Activated CD8-positive, alpha-beta memory T cell treated with anti-CD3 and anti-CD28 coated beads, Interleukin-2, amount 50 U/mL, for 1 hour (primary cell): ENCODE results near the gene HNRNPUL2.
A peak's percentile ranks its signal among the peaks of the same experiment; 100 is the strongest.

Experiments
- DNase-seq: peaks from one replicate; pipeline ENCODE4 v3.0.0-alpha.2; 2020; ENCODE audit errors: extremely low read depth

Gene HNRNPUL2

DNA sequence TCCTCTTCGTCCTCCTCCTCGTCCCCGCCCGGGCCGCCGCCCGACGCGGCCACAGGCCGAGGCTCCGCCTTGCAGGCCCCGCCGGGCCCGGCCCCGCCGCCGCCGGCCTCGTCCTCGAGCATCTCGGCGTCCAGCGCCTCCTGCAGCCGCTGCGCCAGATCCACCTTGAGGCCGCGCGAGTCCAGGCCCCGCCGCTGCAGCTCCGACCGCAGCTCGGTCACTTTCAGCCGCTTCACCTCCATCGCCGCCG is 417 bp downstream of the HNRNPUL2 start:
- no peak for DNase-seq

DNA sequence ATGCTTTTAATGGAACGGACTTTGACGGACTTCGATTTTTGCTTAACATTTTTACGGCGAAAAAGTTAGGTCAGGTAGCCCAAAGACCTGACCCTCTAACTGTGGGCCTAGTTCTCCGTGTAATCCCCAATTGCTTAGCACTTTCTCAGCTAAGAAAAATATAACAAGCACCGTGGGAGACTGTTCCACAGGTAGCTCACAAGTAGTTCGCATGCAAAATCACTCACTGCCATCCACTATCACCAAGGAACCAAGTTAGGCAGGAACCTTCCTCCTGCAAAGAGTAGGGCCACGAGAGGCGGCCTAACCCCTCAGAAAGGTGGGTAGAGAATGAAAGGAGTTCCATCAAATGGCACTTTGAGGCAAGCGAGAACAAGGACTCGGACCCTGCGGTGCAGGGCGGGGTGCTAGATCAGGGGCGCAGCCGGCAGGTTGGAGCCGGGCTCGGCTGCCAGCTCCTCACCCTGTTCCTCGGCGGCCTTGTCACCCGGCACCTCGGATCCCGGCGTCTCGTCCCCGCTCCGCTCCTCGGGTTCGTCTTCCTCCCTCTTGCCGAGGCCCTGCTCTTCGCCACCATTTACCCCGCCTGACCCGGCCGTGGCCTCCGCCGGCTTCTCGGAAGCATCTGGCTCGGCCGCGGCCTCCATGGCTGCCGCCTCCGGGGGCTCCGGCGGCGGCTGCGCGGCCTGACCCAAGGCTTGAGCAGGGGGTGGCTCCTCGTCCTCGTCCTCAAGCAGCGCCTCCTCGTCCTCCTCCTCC is 922 bp downstream of the HNRNPUL2 start:
- DNase-seq = no peak

DNA sequence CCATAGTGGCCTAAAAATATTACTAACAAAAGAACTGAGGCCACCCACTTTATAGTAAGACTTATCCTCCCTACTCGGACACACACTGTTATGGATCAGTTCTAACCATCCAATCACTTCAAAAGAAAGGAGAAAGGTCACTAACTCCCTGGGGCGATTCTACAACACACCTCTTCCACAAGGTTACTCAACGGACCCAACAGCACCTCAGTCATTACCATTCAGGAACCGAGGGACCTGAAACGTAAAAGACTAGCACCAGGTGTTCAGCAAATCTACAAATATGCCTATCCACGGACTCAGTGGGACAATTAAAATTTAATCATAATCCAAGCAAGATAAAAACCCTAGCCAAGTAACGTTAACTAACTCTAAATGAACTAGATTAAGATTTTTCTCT is 1.6 kb downstream of the HNRNPUL2 start:
- DNase-seq = no peak

DNA sequence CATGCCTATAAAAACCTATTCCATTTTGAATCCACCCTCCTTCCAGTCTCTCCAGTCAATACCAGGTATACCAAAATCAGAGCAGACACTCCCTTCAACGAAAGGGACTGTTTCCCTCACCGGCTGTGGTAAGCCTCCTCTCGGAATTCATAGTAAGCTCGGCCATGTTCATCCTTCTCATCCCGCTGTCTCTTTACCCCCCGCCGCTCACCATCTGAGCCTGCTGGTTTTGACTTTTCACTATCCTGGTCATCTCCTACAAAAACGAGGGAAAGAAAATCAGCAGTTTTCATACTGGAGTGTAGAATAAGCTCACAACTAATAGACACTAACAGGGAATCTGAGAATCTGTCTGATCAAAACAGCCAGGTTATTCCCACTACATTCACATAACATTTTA is 3.1 kb downstream of the HNRNPUL2 start:
- DNase-seq = no peak

DNA sequence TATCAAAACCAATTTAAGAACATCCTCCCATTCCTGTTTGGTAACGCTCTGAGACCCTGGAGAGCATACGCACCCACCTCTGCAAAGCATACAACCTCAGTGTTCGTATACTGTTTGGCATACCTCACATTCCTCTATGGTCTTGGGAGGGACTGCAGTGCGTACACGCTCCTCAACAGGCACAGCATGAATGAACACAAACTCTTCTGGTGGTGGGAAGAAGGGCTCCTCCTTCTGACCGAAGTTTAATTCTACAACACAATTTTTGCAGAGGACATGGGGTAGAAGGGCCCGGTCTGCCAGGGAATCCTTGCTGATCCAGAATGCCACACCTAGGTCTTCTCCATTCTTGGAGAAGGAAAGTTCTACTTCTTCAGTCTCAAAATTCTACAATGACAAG is 5.3 kb downstream of the HNRNPUL2 start:
- no peak for DNase-seq

DNA sequence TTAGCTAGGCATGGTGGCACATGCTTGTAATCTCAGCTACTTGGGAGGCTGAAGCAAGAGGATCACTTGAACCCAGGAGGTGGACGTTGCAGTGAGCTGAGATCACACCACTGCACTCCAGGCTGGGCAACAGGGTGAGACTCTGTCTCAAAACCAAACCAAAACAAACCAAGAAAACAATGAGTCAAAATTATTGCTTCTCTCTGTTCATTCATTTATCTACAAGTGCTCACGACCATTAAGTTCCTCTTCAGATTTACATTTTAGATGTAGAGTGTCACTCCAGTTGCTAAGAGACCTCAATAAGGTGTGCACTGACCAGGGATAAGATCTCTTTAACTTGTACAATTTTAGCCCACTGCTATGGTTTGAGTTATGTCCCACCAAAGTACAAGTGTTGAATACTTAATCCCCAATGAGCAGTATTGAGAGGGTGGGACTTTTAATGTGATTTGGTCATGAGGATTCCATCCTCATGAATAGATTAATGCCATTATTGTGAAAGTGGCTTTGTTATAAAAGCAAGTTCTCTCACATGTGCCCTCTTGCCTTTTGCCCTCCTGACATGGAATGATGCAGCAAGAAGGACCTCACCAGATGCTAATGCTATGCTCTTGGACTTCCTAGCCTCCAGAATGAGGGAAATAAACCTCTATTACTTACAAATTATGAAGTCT is 7.8 kb downstream of the HNRNPUL2 start:
- no peak for DNase-seq

DNA sequence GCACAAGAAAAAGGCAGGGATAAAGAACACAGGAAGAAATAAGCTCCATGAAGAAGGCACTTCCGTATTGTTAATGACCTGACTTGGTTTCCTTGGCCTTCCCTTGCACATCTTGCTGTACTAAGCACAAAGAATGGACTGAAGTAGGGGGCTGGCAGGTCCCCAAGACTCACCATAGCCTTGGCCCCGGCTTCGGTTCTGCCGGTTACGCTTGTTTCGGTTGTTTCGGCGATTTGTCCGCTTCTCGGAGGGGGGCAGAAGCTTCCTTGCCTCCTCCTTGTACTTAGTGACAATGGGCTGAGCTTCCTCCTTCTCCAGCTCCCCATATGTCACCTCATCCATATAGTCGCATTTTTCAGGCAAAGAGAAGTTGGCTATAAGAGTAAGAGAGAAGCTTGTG is 10.4 kb downstream of the HNRNPUL2 start:
- DNase-seq = no peak

DNA sequence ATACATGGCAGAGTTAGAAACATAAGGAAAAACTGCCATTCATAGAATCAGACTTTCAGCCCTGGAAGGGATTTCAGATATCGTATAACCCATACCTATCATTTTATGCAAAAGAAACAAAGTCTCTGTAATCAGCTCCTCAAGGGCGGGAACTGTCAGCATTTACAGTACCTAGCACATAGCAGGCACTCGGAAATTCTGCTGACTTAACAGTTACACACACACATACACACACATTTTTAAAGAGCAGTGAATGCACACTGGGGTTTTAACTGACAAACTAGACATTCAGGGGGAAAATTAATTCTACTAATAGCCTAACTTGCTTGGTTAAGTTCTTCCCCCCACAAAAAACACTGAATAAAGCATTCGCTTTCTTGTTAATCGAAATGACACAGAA is 11.1 kb downstream of the HNRNPUL2 start:
- DNase-seq = no peak

DNA sequence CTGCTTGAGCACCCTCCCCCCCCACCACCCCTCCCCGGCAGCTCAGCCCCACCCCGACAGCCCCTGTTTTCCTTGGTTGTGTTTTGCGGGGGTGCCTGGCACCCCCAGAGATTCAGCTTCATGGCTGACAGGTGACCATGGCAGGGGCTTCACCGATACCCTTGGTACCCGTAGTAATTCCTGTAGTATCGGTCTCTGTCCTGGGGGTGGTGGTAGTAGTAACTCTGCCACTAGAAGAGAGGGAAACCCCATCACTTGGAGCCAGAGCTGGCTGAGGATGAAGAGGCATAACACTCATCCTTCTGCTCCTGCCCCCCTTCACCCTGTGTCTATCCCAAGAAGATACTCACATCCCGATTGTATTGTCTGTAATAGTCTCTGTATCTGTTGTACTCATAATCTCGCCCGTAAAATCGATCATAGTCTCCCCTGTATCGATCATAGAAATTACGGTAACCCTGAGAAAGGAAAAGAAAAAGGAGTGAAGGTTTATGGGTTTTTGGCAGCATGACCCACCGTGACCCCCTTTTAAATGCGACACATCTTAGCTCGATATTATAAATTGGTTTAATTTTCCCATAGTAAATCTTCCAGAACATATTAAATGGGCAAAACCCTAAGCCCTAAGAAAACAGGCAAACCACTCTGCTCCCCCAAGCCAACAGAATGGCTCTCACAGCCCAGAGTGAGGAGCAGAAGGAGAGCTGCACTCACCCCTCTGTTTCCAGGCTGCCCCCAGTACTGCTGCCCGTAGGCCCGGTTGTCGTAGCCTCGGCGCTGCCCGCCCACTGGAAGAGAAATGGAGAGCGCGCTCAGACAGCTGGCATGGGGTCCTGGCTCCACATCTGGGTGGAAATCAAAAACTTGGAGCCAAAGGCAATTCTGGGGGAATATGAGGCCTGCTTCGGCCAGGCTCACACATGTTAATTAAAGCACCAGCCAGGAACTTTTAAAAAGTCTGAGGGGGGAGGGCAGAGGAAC is 11.8 kb downstream of the HNRNPUL2 start:
- DNase-seq = no peak

DNA sequence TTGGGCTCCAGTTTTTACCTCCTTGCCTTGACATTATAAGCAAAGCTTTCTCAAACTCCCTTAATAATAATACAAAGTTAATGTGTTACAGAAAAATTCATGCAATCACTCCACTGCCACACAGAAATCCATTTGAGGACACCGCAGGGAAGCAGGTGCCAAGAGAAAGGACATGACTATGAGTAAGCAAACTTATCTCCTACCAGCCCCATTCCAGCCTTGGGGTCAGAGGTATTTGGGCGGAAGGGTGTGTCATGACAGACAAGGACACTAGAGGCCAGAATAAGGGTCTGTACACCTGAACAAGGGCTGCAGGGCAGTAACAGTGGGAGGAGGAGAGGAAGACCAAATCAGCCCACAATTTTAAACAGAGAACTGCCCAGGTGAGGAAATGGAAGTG is 13.9 kb downstream of the HNRNPUL2 start:
- DNase-seq = no peak

DNA sequence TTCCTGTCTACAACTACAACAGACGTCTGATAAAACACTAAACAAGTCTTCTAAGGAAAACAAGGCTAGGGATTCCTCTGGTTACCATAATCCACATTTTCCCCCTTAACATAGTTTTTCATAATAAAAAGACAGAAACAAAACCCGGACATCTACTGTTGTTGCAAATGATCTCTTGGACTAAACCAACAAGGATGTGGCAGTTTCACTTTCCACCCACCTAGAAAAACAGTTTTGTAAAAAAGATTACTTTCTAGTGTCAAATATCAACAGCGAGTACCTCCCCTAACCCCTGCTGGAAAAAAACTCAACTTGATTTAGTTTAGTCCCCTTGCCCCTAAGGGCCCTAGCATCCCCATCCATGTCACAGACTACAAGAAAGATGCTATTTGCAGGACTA is 14.4 kb downstream of the HNRNPUL2 start:
- DNase-seq = no peak

DNA sequence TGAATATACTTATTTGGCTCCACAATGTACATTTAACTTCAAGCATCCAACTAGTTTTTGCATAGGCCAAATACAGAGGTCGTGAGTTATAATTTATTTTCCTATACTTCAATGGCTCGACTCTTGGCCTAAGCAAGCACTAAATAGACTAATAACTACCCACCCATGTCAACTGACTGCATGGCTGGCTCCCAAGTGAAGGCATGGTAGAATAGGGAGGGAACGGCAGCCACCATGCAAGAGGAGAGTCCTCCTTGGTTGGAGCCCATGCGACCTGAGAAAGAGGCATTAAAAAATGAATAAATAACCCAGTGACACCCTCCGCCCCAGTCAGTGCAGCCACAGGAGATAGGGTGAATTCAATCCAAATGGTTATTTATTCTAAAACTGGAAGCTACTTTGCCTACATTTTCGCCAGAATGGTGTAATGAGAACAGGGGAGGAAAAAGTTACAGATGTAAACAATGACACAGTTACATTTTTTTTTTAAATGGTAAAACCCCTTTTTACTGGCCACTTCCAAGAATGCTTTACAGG is 14.9 kb downstream of the HNRNPUL2 start:
- DNase-seq = no peak

DNA sequence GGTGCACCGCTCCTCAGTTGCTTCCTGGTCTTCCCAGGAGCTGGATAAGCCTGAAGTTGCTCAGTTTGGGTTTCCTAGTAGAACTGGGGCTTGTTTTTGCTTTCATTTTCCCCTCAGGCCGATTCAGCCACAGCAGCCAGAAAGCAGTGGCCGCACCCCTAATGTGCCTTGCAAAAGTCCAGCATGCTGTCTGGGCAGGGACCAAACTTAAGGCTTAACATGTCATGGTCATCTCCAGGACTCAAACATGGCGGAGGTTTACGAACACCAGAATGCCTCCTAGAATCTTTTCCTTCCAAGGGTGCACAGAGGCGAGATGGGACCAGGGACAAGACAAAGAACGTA is 17.3 kb downstream of the HNRNPUL2 start:
- DNase-seq = no peak

DNA sequence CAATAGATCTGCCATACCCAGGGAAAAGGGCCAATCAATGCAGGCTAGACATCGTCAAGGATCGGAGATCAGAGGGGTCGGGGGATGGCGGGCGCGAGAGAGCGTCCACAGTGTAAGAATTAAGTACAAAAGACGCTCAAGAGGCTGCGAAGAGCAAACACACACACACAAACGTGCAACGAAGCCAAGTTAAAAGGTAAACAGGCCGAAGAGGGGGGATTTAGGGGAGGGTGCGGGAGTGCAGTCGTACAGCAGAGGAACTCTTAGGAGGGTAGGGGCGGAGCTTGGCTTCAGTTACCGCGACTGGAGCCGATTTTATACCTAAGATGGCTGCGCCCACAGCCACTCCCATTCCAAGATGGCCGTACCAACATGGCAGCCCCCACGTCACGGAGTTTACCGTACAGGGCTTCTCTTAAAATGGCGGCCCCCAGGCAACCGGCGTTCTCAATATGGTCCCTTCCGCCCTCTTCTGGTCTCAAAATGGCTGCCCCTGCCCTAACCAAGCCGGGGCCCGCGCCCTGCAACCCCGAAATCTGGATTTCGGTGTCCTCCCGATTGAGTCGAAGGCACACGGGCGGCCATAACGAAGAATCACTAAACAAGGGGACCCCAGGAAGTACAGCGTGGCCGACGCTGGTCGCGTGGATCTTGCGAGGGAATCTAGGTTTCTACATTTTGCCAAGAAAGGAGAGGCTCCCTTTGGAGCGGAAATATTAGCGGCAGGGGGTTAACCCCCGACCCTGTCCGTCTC is 17.8 kb downstream of the HNRNPUL2 start:
- peak; percentile 94 for DNase-seq

DNA sequence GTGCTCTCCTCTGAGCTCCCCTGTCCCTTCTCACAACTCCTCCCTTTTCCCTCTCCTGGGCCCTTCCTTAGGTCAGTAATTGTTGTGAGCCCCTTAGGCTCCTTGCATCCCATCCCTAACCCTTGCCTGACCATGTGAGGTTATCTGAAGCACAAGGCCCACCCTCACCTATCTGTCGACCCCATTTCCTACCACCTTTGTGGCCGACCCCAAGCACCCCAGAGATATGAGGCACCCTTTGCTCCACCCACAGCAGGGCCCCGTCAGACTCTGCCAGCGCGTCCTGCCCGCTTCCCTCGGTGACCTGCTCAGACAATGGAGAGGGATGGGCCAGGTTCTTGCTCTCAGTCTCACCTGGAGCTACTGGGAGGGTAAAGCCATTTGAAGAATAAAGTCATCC is 18.5 kb downstream of the HNRNPUL2 start:
- no peak for DNase-seq

DNA sequence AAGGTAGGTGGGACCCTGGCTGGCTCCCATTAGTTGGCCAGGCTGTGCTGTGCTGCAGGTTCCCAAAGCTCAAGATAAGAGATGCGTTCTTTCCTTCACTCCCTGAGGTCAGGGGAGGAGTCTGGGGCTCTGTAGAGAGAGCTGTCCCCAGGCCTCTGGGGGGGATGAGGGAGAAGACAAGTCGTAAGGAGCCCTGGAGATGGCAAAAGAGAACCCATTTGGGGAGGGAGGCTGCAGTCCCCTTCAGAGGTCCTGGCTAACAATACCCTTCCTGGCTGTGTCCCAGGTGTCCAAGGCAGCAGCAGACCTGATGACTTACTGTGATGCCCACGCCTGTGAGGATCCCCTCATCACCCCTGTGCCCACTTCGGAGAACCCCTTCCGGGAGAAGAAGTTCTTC is 18.9 kb downstream of the HNRNPUL2 start:
- no peak for DNase-seq

DNA sequence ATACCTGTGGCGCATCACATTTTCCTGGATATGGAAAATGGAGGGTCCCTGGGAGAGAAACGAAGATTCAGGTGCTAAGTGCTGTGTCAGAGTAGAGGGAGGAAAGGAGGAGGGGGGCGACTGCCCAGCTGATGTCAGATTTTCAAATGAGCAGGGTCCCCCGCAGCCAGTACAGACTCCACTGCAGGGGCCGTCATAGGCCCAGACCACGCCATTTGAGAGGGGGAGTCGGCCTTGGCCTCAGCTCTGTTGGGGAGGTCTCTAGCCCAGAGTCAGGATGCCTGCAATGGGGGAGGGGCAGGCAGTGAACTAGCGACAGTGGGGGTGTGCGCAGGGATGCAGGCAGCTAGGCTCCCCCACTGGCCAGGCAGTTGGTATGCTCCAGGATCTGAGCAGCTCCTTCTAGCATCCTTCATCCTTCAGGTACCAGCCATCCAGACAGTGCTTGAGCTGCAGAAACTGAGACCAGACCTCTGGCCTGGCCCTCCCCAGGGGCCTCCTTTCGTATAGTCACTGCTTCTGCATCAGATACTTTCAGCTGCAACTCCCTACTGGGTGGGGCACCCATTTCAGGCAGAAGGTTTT is 19.9 kb downstream of the HNRNPUL2 start, which contains the start of the genes BSCL2 and GNG3:
Gene BSCL2 (minus strand): TSS at position 148 of the 585 bp plus-strand sequence. CDS start 229 bp downstream, outside the sequence.
Gene GNG3 (plus strand): TSS at position 400 of the 585 bp plus-strand sequence. CDS start 620 bp downstream, outside the sequence.
- no peak for DNase-seq

DNA sequence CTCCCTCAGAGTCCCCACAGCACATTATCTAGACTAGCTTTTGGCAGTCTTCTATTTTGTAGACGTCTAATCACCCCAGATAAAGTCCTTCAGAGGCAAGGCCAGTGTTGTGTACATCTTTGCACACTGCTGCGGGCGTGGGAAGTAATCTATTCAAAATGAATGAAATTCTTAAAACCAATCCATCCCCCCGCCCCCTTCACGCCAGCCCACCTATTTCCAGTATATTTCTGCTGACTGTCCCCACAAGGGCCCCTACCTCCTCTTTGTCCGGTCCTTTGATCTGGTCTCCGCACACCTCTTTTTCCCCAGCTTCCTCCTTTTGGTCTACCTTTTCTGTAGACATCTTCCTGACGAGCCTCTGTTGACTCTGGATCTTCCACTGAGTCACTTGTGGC is 20.4 kb downstream of the HNRNPUL2 start:
- no peak for DNase-seq

DNA sequence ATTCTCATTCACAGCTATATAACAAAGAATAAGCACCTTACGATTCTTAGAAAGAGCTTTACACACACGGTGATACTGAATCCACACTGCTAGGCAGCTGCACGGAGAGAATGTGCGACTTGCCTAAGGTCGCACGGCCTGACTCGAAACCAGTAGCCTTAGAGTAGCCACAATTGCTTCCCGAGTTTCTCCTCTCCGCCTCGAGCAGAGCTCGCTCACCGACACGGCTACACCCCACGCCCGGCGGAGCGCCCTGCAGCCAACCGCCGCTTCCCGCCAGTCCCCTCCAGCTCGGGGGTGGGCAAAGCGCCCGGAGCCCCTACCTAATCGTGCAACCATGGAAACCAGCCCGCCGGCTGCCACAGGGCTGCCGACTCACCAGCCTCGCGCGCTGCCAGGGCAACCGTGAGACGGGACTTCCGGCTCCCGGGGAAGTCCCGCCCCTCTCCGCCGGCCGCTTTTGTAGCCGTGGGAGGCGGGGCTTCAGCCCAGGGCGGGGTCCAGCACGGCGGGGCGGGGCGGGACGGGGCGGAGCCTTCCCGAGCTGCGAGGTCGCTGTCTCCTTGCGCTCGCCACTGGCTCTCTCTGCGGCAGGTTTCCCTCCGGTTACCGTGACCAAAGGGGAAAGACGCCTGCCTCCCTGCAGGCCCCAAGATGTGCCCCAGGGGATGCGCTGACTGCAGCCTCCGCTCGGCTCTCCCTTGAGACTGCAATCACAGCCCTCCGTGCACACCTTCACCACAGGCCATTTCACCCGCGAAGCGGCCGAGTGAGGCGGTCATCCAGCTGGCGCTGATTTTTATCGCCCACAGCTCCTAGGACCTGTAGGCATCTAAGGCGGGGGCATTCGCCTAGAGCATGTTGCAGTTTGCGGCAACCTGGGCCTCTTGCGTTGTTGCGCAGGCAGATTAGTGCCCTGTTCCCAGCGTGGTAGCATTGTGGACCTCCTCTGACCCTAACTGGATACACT is 21.1 kb downstream of the HNRNPUL2 start:
- DNase-seq = peak; percentile 87

DNA sequence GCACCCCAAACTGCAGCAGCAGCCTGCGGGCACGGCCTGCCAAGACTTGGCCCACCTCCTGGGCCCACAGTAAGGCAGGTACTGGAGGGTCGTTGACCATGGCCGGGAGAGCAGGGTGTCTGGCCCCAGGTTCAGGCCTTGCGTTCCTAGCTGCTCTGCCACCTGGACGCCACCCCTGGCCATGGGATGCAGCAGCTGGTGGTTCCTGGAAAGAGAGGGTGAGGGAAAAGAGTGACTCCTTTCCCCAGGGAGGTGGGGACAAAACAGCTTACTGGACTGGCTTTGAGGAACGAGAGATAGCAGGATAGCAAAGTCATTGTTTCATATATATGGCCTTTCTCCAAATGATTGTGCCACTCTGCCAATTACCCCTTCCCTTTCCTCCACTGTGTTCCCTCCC is 21.8 kb downstream of the HNRNPUL2 start:
- no peak for DNase-seq
